NCI-H510A (cell line): Measurements from ENCODE around the gene BRD4.

Experiments
- DNase-seq: peaks from one replicate; lab custom pipeline; 2025; lab: John Stamatoyannopoulos, UW

The BRD4 gene

GRCh38 chr19:15248648-15249527, 83.5 kb downstream of the BRD4 start:
- no peak for DNase-seq

DNA sequence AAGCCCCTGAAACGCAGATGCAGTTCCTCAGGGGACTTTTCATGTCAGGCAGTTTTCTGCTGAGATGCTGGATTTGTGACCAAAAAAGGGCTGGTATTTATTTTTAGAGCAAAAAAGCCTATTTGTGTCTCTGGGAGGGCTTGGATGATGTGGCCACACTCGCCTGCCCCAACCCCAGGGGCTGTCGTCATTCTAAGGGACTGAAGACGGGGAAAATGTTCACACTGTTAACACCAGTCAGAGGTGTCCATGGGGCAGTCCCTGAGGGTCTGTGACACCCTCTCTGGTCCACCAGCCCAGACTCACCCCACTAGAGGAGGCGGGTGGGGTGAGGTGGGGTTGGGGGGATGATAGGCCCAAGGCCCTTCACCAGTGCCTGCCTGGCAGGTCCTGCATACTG, 84.2 kb downstream of the BRD4 start:
- no peak for DNase-seq

GRCh38 chr19:15247107-15248014, 85.0 kb downstream of the BRD4 start:
- no peak for DNase-seq

DNA sequence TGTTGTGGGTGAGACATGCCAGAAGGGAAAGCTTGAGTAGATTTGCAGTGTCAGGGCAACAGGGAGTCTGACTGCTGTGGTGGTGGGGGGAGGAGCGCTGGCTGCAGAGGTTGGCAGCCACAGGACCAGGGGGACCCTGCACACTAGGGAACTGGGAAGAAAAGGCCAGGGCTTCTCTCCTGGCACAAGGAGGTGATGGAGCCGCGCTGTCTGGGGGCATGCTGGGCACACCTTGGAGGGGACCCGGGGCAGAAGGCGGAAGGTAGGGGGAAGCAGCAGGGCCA, 86.2 kb downstream of the BRD4 start:
- DNase-seq: no peak

- DNase-seq: no peak
Observed at GRCh38 chr19:15245370-15246197, 86.8 kb downstream of the BRD4 start.

- DNase-seq: no peak
Observed at GRCh38 chr19:15244808-15245207, 87.5 kb downstream of the BRD4 start.

GRCh38 chr19:15244106-15244803, 88.1 kb downstream of the BRD4 start:
- no peak for DNase-seq

DNA sequence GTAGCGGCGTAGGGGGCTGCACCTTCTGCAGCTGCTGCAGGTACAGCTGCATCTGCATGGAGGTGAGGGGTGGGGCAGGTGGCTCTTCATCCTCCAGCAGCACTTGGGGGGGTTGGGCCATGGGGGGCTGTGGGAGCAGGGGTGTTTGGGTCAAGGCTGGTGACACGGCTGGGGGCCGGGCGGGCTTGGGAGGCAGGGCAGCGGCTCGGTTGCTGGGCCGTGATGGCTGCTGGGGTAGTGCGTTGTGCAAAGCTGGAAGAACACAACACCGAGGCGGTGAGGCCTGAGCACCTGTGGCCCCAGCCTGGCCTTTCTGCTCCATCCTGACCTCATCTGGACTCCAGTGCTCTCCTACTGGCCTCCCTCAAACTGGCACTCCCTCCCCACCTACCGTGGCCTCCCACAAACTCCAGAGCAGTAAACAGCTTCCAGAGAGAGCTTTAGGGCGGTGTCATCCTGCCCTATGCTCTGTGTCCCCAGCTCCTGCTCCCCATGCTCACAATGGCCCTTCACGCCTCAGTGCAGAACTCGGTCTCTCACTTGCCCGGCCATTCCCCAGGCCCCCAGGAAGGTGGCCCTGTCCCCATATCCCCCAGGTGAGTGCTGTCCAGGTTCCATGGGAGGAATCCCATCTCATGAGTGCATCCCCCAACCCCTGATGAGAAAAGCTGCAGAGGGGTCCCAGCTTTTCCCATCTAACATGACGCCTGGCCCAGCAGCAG, 88.9 kb downstream of the BRD4 start:
- no peak for DNase-seq

GRCh38 chr19:15241259-15241910, 91.0 kb downstream of the BRD4 start:
- DNase-seq: no peak

GRCh38 chr19:15240515-15240914, 91.8 kb downstream of the BRD4 start:
- DNase-seq: no peak

DNA sequence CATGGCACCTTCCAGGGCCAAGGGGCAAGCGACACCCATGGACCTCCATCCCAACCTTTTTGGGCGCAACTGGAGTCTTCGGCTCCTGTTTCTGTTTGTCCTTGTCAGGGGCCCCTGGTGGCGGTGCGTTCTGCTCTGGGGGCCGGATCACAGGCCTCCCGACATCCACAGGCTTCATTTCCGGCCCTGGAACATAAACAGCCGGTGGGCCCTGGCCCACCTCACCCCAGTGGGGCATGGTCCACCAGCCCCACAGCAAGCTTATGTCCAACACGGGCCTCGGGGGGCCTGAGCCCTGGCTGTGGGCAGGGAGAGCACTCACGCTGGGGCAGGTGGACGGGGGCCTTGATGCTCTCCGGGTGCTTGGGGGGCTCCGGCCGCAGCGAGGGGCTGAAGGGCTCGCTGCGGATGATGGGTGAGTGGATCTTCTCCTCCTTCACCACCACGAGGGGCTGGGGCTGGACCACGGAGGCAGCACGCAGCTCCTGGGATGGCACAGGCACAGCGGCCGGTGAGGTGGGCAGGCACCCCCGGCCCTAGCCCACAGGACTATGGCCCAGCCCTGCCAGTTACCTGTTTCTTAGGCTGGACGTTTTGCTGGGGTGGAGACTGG, 92.9 kb downstream of the BRD4 start:
- DNase-seq: no peak

GRCh38 chr19:15238639-15239155, 93.6 kb downstream of the BRD4 start:
- DNase-seq: no peak

DNA sequence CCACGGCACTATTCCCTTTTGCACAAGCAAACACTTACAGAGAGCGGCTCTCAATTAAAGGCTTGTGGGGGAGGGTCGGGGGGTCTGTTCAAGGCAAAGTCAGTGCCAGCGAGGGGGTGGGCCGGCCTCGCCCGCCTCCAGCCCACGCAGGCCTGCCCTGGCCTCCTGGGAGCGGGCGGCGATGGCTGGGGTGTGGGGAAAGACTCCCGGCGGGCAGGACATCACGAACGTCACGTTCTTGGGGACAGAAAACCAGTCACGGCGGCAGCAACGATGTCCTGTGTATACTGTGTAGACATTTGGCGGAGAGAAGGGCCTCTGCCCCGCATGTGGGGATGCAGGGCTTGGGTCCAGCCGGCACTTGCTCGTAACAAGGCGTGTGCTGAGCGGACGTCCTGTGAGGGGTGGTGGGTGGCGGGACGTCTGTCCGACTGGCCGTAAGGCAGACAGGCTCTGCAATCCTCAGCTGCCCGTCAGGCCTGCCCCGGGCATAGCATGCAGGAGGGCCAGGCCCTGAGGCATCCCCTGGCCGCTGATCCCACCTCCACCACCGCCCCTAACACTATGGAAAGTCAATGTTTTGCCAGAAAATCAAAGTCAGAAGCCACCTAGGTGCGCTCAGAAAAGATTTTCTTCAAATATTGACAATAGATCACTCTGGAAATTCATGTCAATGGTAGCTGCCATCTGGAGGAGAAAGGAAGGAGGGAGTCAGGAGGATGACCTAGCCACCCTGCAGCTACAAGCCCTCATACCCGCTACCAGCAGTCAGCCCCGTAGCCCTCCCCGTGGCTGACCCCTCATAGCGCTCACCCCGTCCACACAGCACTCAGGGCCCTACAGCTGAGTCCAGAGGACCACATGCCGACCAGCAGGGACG, 94.3 kb downstream of the BRD4 start:
- no peak for DNase-seq

- DNase-seq: no peak
Observed at GRCh38 chr19:15236886-15237285, 95.5 kb downstream of the BRD4 start.

GRCh38 chr19:15235781-15236180, 96.6 kb downstream of the BRD4 start:
- DNase-seq: no peak

DNA sequence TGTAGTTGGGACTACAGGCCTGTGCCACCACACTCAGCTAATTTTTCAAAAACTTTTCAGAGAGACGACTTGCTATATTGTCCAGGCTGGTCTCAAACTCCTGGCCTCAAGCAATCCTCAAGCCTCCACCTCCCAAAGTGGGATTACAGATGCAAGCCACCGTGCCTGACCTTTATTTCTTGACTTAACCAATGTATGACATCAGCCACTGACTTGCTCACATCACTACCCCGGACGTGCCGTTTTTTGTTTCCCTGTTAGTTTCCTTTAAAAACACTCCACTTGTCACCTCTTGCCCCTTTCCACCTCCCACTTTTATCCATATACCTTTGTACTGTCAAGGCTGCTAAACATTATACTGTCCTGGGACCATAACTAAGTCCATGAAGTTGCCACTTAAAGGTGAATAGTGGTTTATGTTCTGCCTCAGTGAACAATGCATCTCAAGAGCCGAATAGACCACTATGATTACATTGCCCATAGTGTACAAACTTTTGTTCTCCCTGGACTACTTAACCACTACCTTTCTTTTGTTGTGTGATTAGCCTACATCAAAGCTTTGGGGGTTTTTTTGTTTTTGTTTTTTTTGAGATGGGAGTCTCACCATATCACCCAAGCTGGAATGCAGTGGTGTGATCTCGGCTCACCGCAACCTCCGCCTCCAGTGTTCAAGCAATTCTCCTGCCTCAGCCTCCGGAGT, 97.8 kb downstream of the BRD4 start:
- no peak for DNase-seq

- DNase-seq: no peak
Observed at GRCh38 chr19:15231271-15231670, 101.1 kb downstream of the BRD4 start.

DNA sequence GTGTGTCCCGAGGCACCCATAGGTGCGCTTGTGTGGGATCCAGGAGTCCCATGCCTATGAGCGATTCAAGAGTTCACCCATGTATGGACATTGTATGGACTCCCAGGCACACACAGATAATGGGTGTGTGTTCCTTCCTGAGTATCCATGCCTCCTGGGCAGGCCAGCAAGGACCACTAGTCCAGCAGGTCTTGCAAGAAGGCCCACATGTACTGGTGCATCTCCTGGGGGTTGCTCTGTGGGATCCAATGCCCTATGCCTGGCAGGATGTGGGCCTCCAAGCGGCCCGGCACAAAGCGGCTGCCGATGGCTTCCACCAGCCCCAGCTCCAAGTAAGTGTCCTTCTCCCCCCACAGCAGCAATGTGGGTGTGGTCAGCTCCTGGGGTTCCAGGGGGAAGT, 105.1 kb downstream of the BRD4 start:
- no peak for DNase-seq
